Measurements from ENCODE around the gene PTCD1.

DNA sequence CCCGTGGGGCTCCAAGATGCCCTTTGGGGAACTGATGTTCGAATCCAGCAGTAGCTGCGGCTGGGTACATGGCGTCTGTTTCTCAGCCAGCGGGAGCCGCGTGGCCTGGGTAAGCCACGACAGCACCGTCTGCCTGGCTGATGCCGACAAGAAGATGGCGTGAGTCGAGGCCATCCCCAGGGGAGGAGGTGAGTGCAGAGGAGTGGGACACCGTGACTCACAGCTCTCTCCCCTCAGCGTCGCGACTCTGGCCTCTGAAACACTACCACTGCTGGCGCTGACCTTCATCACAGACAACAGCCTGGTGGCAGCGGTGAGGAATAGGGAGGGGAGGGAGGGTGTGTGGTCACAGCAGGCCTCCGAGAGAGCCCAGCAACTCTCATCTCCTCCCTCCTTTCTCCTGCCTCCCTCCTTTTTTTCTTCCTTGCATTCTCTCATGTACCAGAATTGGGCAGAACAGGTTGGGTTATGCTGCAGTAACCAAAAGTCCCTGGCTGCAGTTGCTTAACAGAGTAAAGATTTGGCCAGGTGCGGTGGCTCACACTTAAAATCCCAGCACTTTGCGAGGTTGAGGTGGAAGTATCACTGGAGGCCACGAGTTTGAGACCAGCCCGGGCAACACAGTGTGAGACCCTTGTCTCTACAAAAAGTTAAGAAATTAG lies 47.5 kb downstream of the PTCD1 start:
- no peak for TF ChIP-seq CTCF (IDR thresholded peaks at IDR 0.05)
- no peak for TF ChIP-seq POLR2A (IDR thresholded peaks at IDR 0.05)

All from testis (tissue), 2 donors.